Measurements from ENCODE around the gene PDCL2.
"Not testable (repeated sequence)": the region's sequence is repeated elsewhere in the genome, so short reads cannot be mapped to it uniquely, and the experiment has no call there.

The PDCL2 gene

GRCh38 chr4:55633903-55634302, 41.9 kb upstream of the PDCL2 start:
- Histone ChIP-seq H3K36me3 (ENCODE audit: insufficient read depth, insufficient read length, low read length) (no peaks in the 10 kb centered on the region), H3K9me3 (ENCODE audit: insufficient read depth, low read length) (no peaks in the 10 kb centered on the region), H3K4me3 (ENCODE audit: insufficient read length, low read depth) (no peak overlapping the region), H3K9ac (ENCODE audit: insufficient read length, low read depth) (no peak overlapping the region), H3K4me1 (ENCODE audit: insufficient read depth, insufficient read length) (no peaks in the 10 kb centered on the region), H3K27me3 (ENCODE audit: insufficient read depth, insufficient read length) (peaks cover 33% of the 10 kb centered on the region)
- TF ChIP-seq YY1 (IDR thresholded peaks at IDR 0.05; ENCODE audit: insufficient read depth, insufficient read length): no peak
- no peak for TF ChIP-seq ZNF274 (IDR thresholded peaks at IDR 0.05; ENCODE audit: low read depth, low read length)
- no peak for TF ChIP-seq SUZ12 (IDR thresholded peaks at IDR 0.05; ENCODE audit: extremely low read depth, insufficient read depth, insufficient read length)
- no peak for DNase-seq (ENCODE audit: low read depth, low spot score)

- Histone ChIP-seq H3K9ac (ENCODE audit: insufficient read length, low read depth) (no peak overlapping the region), H3K4me3 (ENCODE audit: insufficient read length, low read depth) (no peak overlapping the region), H3K27me3 (ENCODE audit: insufficient read depth, insufficient read length) (no peaks in the 10 kb centered on the region), H3K36me3 (ENCODE audit: insufficient read depth, insufficient read length, low read length) (no peaks in the 10 kb centered on the region), H3K4me1 (ENCODE audit: insufficient read depth, insufficient read length) (no peaks in the 10 kb centered on the region), H3K9me3 (ENCODE audit: insufficient read depth, low read length) (no peaks in the 10 kb centered on the region)
- TF ChIP-seq ZNF274 (IDR thresholded peaks at IDR 0.05; ENCODE audit: low read depth, low read length): no peak
- no peak for TF ChIP-seq YY1 (IDR thresholded peaks at IDR 0.05; ENCODE audit: insufficient read depth, insufficient read length)
- no peak for TF ChIP-seq SUZ12 (IDR thresholded peaks at IDR 0.05; ENCODE audit: extremely low read depth, insufficient read depth, insufficient read length)
- DNase-seq (ENCODE audit: low read depth, low spot score): no peak
Measured at GRCh38 chr4:55625835-55626234, 33.8 kb upstream of the PDCL2 start.

- H3K27me3 ChIP-seq (ENCODE audit: insufficient read depth, insufficient read length); H3K9ac ChIP-seq (ENCODE audit: insufficient read length, low read depth); H3K4me3 ChIP-seq (ENCODE audit: insufficient read length, low read depth); H3K36me3 ChIP-seq (ENCODE audit: insufficient read depth, insufficient read length, low read length); H3K4me1 ChIP-seq (ENCODE audit: insufficient read depth, insufficient read length); DNase-seq (ENCODE audit: low read depth, low spot score); H3K9me3 ChIP-seq (ENCODE audit: insufficient read depth, low read length): not testable (repeated sequence)
Measured at GRCh38 chr4:55624063-55624462, 32.0 kb upstream of the PDCL2 start.

- H3K9ac ChIP-seq (ENCODE audit: insufficient read length, low read depth): no peak overlapping the region
- H3K27me3 ChIP-seq (ENCODE audit: insufficient read depth, insufficient read length): no peaks in the 10 kb centered on the region
- no peak overlapping the region for H3K4me3 ChIP-seq (ENCODE audit: insufficient read length, low read depth)
- no peaks in the 10 kb centered on the region for H3K36me3 ChIP-seq (ENCODE audit: insufficient read depth, insufficient read length, low read length)
- no peak for DNase-seq (ENCODE audit: low read depth, low spot score)
- H3K4me1 ChIP-seq (ENCODE audit: insufficient read depth, insufficient read length): no peaks in the 10 kb centered on the region
- H3K9me3 ChIP-seq (ENCODE audit: insufficient read depth, low read length): peaks cover 4% of the 10 kb centered on the region; the same call in 1 of the 2 replicates
- TF ChIP-seq YY1 (IDR thresholded peaks at IDR 0.05; ENCODE audit: insufficient read depth, insufficient read length) (no peak), ZNF274 (IDR thresholded peaks at IDR 0.05; ENCODE audit: low read depth, low read length) (no peak), SUZ12 (IDR thresholded peaks at IDR 0.05; ENCODE audit: extremely low read depth, insufficient read depth, insufficient read length) (no peak)
Measured at GRCh38 chr4:55618546-55619143, 26.6 kb upstream of the PDCL2 start.

- peaks cover 4% of the 10 kb centered on the region; the same call in 1 of the 2 replicates for H3K9me3 ChIP-seq (ENCODE audit: insufficient read depth, low read length)
- TF ChIP-seq ZNF274 (IDR thresholded peaks at IDR 0.05; ENCODE audit: low read depth, low read length) (no peak), SUZ12 (IDR thresholded peaks at IDR 0.05; ENCODE audit: extremely low read depth, insufficient read depth, insufficient read length) (no peak), YY1 (IDR thresholded peaks at IDR 0.05; ENCODE audit: insufficient read depth, insufficient read length) (no peak)
- no peaks in the 10 kb centered on the region for H3K36me3 ChIP-seq (ENCODE audit: insufficient read depth, insufficient read length, low read length)
- H3K27me3 ChIP-seq (ENCODE audit: insufficient read depth, insufficient read length): no peaks in the 10 kb centered on the region
- DNase-seq (ENCODE audit: low read depth, low spot score): no peak
- no peak overlapping the region for H3K4me3 ChIP-seq (ENCODE audit: insufficient read length, low read depth)
- H3K4me1 ChIP-seq (ENCODE audit: insufficient read depth, insufficient read length): no peaks in the 10 kb centered on the region
- no peak overlapping the region for H3K9ac ChIP-seq (ENCODE audit: insufficient read length, low read depth)
Measured at GRCh38 chr4:55617587-55618197, 25.6 kb upstream of the PDCL2 start.

- no peak overlapping the region for H3K4me3 ChIP-seq (ENCODE audit: insufficient read length, low read depth)
- H3K27me3 ChIP-seq (ENCODE audit: insufficient read depth, insufficient read length): no peaks in the 10 kb centered on the region
- H3K36me3 ChIP-seq (ENCODE audit: insufficient read depth, insufficient read length, low read length): no peaks in the 10 kb centered on the region
- TF ChIP-seq YY1 (IDR thresholded peaks at IDR 0.05; ENCODE audit: insufficient read depth, insufficient read length) (no peak), ZNF274 (IDR thresholded peaks at IDR 0.05; ENCODE audit: low read depth, low read length) (no peak), SUZ12 (IDR thresholded peaks at IDR 0.05; ENCODE audit: extremely low read depth, insufficient read depth, insufficient read length) (no peak)
- H3K9me3 ChIP-seq (ENCODE audit: insufficient read depth, low read length): peaks cover 4% of the 10 kb centered on the region; the same call in 1 of the 2 replicates
- no peak for DNase-seq (ENCODE audit: low read depth, low spot score)
- no peaks in the 10 kb centered on the region for H3K4me1 ChIP-seq (ENCODE audit: insufficient read depth, insufficient read length)
- H3K9ac ChIP-seq (ENCODE audit: insufficient read length, low read depth): no peak overlapping the region
Measured at GRCh38 chr4:55615008-55615407, 23.0 kb upstream of the PDCL2 start.

GRCh38 chr4:55613621-55614020, 21.6 kb upstream of the PDCL2 start:
- Histone ChIP-seq H3K4me1 (ENCODE audit: insufficient read depth, insufficient read length) (no peaks in the 10 kb centered on the region), H3K9me3 (ENCODE audit: insufficient read depth, low read length) (peaks cover 4% of the 10 kb centered on the region; the same call in 1 of the 2 replicates), H3K4me3 (ENCODE audit: insufficient read length, low read depth) (no peak overlapping the region), H3K27me3 (ENCODE audit: insufficient read depth, insufficient read length) (no peaks in the 10 kb centered on the region), H3K36me3 (ENCODE audit: insufficient read depth, insufficient read length, low read length) (no peaks in the 10 kb centered on the region), H3K9ac (ENCODE audit: insufficient read length, low read depth) (no peak overlapping the region)
- DNase-seq (ENCODE audit: low read depth, low spot score): no peak
- no peak for TF ChIP-seq YY1 (IDR thresholded peaks at IDR 0.05; ENCODE audit: insufficient read depth, insufficient read length)
- no peak for TF ChIP-seq ZNF274 (IDR thresholded peaks at IDR 0.05; ENCODE audit: low read depth, low read length)
- no peak for TF ChIP-seq SUZ12 (IDR thresholded peaks at IDR 0.05; ENCODE audit: extremely low read depth, insufficient read depth, insufficient read length)
